ENCODE data around the gene PLD1.
A peak's percentile ranks its signal among the peaks of the same experiment; 100 is the strongest.
"Not testable (repeated sequence)": the region's sequence is repeated elsewhere in the genome, so short reads cannot be mapped to it uniquely, and the experiment has no call there.

PLD1 gene

DNA sequence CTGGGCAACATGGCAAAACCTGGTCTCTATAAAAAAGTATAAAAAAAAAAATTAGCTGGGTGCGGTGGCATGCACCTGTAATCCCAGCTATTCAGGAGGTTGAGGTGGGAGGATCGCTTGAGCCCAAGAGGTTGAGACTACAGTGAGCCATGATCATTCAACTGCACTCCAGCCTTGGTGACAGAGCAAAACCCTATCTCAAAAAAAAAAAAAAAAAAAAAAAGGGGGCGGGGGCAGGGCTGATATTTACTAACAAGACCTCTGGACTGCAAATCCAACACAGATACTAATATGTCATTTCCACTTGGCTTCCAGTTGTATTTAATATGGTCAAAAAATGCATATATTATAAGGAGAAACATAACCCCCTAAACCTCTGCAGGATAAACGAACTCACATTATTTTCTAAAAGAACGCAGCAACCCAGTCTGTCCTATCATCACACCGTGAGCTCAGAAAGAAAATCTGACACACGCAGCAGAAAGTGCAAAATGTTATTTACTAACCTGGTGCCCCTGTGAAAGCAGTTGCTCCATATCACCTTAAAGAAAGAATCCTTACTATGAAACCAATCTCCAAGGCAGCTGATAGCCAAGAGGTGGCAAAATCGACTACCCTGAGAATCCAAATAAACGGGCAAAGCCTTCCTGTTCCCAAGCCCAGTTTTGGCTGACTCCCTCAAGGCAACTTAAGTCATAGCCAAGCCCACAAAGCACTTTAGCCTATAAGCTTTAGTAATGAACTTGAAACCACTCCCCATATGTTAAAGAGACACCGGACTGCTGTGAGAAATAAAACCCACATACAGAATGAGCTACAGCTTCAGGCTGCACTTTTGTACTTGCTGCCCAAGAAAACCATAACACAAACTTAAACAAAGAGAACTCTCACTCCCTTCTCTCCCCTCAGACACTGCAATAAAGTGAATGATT, 39.3 kb downstream of the PLD1 start:
- peak; percentile 49 to 85 for DNase-seq

DNA sequence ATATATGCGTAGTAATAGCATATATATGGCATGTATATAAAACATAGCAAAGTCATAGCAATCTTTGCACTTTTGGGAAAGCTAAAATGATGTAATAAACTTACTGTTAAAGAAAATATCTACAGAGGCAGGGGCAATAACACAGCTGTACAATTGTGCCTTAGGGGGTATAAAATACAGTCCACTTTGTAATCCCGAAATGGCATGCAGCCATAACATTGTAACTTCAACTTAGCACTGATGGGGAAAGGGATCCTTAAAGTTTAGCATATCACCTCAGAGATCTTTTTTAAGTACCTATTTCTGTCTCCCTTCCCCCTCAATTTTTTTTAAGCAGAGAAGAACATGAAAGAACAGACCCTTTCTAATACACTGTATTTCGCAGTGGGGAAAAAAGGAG, 40.8 kb downstream of the PLD1 start:
- DNase-seq: peak in 1 of 2 experiments; percentile 44

DNA sequence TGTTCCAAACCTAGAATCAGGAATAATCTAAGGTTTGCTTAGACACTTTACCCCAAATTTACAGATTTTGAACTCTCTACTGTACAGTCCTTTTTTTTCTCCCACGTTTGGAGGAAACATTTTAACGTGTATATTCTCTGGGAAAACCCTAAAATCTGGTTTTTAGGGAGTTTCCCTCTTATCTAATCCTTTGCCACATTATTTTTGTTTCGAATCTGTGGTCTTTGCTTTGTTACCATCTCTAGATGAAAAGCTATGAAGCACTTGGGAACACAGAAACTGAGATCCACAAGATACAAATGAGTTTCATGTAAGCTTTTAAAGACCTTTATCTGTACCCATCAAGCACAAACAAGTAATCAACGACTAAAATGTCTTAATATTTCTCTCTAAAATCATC, 41.3 kb downstream of the PLD1 start:
- no peak for DNase-seq

DNA sequence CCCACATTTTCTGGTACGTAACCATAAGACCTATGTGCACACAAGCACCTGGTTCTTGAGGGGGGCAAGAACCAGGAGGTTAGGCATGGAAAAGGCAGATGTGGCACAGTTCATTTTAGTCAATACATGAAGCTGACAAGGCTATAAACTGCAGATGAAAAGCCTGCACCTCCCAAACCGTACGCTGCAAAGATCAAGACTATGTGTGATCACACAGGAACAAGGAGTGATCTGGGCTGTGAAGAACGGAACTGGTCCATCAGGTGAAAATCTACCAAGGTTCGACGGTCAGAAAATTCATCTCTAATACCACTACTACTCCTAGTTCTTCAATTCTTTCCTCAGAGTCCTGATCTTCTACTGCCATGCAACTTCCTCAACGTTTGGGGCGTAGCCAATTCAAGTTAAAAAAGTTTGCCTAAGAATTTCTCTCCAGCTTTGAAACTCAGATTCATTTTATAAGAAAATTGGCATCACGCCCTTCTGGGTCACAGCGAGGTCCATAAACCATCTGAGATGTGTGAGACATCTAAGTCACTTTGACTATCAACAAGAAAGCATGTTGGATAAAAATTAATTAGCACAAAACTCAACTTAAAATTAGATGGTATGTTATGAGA, 41.9 kb downstream of the PLD1 start:
- no peak for DNase-seq

DNA sequence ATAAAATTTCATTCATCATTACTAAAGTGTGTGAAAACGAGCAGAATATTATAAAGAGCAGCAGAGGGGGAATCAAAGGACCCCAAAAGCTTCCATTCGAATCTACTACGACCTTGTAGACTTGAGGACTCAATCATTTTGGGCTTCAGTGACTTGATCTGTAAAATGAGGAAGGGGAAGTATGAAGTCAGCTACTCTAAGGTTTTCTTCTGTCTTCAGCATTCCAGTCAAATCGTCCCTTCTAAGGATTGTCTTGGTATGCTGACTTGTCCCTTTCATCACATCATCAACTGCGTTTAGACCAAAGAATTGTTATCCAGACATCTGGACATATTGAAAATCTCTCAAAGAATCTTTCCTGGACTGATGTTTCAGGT, 44.8 kb downstream of the PLD1 start:
- no peak for DNase-seq

DNA sequence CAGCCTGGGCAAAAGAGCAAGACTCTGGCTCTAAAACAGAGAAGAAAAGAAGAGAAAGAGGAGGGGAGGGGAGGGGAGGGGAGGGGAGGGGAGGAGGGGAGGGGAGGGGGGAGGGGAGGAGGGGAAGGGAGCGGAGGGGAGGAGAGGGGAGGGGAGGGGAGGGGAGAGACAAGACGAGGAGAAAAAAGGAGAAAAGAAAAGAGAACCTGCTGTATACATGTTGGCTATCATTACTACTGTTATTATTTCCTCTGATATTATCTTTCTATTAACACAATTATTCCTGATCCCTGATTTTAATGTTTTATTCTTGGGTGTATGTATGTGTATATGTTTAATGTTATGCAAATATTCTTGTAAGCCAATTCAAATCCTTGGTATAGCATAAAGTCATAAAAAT, 46.9 kb downstream of the PLD1 start:
- no peak for DNase-seq

DNA sequence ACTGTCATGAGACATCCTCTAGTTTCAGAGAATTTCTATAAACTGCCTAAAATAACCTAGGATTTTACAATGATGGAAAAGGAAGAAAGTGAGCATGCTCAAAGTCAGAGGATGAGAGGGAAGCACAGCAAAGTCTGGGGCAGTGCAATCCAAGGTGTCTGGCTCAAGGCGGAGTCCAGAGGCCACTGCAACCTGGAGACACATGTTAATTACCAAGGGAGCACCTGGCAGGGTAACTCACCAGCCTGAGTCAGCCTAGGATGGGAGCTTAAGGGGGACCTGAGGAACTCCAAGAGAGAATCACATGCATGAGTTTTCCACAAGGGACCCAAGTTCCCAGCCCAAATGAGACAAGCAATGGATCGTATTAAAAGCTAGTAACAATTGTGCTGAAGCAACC, 49.8 kb downstream of the PLD1 start:
- no peak for DNase-seq

DNA sequence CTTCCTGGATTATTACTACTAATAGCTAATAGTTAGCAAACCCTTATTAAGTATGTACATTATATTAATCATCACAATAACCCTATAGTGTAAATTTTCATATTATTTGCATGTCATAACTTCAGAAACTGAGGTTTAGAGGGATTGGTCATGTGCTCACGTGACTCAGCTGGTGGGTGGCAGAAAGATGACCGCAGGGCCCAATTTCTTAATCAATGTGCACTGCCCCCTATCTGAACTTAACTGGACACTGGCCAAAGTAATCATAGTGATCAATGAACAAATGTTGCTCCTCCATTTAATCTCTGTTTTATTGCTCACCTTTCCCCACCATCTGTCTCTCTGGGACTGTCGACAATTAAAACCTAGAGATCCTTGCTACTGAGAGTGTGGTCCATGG, 52.2 kb downstream of the PLD1 start:
- DNase-seq: peak in 1 of 2 experiments; percentile 36

DNA sequence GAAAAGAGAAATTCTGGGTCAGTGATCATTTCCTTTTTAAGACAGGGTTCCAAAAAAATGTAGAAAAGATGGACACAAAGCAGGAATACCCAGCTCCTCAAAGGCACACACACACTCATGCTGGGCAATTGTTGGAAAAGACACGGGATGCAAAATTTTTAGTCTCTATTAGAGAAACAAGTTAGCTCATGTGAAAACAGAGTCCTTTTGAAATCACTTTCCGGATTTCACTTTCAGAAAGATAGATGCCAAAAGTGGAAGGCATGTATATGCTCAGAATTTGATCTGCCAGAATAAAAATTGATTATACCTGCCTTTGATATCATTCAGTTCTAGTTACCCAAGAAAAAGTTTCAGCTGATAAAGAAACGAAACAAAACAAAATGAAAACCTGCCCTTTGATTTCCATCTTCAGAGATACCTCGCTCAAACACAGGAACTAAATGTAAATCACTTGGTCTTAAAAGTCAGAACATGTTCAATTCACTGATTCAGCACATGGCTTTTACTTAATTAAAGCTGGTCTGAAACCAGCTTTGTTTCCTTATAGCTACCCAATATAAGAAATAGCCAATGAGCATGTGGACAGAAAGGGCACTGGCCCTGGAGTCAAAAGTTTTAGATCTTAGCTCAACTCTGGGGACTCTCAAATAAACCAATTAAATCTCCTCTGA, 52.8 kb downstream of the PLD1 start:
- no peak for DNase-seq

DNA sequence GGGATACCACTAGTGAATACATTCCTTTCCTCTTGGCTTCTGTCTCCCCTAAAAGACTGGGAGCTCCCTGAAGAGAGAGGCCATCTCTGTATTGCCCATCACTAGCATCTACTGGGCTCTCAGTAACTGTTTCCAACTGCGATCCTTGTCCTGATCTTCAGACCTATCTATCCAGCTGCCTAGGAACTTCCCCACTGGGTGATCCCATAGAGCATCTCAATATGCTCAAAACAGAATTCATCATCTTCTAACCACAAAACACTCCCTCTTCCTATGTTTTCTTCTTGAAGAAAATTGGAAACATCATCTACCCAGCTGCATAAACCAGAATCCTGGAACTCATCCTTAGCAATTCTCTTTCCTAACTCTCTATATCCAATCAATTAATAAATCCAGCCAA, 54.6 kb downstream of the PLD1 start:
- no peak for DNase-seq

DNA sequence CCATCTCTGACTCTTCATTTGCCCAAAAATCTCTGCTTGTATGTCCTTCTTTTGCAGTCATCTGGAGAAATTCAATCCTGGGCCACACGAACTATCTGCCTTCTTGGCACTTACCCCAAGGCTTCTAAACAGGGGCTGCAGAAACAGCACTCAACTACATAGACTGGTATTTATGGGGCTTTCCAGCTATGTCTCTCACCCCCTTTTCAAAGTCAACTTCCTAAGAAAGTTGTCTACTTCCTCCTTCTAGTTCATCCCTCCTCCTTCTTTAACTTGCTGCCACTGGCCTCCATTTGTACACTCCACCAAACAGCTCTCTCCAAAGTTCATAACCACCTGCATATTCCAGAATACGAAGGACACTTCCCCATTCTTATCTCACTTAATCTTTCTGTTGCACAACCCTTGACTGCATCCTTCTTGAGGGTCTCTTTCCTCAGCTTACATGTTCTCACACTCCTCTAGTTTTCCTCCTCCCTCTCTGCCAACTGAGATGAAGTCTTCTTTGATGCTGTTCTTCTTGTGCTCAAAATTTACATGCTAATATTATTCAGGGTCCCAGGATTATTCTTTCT, 55.2 kb downstream of the PLD1 start:
- DNase-seq: no peak

DNA sequence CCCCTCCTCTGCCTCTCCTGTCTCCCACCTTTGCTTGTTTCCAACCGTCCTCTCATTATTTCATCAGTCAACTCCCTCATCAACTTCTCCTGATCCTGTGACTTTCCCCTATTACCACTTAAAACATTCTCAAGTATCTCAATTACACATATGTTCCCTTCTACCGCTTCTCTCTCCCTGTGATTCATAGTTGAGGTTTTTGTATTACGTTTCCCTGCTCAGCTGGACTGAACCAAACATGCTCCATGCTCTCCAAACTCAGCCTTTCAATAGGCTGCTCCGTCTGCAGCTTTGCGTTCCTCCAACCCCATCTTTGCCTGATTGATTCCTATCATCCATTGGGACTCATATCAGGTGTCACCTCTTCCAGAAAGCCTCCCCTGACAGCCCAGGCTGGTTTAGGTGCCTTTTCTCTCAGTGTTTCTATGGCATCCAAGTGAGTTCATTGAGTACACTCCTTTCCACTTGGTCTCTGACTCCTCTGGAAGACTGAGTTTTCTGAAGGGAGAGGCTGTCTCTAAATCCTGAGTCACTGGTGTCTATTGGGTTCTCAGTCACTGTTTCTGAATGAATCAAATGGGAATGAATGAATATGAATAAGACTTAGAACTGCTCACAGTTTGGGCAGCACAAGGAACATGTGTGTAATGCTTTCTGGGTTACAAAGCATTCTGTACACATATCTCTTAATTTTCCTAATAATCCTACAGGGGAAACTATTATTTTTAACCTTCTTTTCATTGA, 56.4 kb downstream of the PLD1 start:
- DNase-seq: peak; percentile 60 to 75

DNA sequence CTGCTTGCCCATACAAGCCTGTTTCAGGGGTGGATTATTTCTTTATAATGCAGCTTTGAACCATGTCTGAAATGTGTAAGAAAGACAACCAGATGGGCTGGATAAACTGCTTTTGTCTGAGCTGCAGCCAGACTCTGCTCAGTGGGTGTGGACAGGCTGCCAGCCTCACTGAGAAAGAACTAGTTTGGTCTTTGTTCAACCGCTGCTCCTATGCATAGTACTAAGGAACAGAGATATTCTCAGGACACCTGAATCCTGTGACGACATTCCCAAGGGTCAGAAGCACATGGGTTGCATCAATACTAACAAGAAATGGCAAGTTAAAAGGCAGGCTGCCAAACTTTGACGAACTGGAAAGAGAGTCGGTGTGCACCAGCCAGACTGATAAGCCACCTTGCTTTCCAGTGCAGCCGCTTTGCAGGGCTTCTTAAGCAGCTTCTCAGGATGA, 57.2 kb downstream of the PLD1 start:
- DNase-seq: peak in 1 of 2 experiments; percentile 25

DNA sequence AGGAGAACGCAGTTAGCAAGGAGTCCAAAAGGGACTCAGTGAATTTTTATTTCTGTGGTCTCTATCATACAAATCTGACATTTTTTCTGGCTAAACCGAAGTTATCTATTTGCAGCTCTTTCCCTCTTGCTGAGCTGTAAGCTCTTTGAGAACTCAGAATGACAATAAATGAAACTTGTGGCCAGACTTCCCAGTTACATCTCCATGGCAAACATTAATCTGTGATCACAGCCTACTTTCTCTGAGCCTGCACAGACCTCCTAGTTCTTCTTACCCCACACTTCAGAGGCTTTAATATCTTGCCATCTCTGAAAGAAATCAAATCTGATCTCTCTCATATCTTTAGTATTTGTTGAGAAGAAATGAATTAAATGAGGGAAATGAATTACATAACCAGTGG, 58.0 kb downstream of the PLD1 start:
- no peak for DNase-seq

DNA sequence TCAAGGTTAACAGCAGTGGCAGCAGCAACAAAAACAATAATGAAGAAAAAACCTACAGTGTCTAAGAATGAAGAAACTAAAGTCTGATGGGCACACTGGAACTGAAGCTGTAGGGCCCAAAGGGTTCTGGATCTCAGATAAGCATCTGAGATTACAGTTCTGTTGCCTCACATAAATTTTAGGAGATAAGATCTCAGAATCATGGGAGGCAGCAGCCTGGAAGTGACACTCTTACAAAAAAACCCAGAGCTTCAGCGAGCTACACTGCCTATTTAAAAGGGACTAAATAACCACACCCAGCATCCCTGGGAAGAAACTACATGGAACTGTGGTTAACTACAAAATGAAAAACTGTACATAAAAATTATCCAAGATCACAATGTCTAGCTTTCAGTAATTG, 61.2 kb downstream of the PLD1 start:
- no peak for DNase-seq

DNA sequence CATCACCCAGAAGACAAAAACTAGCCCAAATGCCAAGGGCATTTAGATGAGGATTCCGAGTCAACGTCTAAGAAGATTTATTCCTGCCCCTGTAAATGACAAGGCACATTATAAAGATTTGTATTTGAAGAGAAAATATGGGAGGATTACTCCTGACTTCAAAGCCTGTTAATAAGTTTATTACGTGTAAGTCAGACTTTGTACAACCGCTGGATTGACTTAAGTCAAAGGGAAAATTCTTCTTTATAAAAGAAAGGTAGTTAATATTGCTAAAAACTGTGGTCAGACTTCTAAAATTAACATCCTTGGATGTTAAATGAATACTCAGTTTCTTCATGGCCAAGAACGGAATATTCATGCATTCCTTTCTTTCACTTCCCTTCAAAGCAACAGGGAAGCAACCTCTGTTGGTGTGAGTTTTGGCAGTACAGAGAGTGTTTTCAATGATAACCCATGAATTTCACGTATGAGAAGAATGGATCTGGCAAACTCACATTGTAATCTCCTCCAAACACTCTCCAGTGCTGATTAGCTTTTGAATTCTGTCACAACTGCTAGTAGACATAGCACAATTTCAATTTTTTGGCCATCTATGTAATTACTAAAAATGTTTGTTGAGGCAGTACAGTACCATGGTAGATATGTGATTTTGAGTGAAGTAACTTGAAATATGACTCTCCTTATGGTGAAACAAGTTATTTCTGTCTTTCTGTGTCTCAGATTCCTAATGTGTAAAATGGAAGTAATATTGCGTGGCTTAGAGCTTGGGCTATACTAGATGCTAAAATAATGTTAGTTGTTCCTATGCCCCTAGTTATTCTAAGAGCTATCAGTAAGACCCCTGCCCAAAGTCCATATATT, 62.0 kb downstream of the PLD1 start:
- DNase-seq: no peak

DNA sequence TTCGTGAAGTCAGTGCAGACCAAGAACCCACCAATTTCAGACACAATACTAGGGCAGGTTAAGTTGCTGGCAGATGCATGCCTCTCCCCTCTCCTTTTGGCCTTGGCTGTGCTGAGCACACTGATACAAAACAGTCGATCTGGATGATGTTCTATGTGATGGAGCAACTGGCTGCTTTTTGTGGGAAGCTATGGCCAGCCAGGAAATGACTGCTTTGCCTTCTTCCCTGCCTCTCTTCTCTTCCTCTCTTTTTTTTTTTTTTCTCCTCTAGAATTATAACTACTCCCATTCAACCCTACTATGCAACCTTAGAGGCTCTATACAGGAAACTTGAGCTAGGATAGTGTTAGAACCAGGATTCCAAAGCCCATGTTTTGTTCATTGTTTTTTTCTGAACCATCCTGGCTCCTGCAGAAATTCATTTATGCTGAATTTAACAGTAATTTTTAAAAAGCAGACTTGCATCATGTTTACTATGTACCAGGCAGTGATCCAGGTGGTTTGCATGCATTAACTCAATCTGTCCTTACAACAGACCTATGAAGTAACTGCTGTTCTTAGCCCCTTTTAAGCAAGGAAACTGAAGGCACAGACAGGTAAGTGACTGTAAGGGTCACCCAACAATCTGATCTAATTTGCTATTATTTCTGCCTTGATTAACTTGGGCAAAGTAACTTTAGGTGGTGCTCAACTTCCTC, 62.9 kb downstream of the PLD1 start:
- DNase-seq: no peak

DNA sequence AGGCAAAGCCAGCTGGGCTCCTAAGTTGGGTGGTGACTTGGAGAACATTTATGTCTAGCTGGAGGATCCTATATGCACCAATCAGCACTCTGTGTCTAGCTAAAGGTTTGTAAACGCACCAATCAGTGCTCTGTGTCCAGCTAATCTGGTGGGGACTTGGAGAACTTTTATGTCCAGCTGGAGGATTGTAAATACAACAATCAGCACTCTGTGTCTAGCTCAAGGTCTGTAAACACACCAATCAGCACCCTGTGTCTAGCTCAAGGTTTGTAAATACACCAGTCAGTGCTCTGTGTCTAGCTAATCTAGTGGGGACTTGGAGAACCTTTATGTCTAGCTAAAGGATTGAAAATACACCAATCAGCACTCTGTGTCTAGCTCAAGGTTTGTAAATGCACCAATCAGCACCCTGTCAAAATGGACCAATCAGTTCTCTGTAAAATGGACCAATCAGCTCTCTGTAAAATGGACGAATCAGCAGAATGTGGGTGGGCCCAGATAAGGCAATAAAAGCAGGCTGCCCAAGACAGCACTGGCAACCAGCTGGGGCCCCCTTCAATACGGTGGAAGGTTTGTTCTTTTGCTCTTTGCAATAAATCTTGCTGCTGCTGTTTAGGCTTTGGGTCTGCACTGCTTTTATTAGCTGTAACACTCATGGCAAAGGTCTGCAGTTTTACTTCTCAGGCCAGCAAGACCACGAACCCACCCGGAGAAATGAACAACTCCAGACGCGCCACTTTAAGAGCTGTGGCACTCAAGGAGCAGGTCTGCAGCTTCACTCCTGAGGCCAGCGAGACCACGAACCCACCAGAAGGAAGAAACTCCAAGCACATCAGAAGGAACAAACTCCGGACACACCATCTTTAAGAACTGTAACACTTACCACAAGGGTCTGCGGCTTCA, 63.7 kb downstream of the PLD1 start:
- DNase-seq: not testable (repeated sequence)

DNA sequence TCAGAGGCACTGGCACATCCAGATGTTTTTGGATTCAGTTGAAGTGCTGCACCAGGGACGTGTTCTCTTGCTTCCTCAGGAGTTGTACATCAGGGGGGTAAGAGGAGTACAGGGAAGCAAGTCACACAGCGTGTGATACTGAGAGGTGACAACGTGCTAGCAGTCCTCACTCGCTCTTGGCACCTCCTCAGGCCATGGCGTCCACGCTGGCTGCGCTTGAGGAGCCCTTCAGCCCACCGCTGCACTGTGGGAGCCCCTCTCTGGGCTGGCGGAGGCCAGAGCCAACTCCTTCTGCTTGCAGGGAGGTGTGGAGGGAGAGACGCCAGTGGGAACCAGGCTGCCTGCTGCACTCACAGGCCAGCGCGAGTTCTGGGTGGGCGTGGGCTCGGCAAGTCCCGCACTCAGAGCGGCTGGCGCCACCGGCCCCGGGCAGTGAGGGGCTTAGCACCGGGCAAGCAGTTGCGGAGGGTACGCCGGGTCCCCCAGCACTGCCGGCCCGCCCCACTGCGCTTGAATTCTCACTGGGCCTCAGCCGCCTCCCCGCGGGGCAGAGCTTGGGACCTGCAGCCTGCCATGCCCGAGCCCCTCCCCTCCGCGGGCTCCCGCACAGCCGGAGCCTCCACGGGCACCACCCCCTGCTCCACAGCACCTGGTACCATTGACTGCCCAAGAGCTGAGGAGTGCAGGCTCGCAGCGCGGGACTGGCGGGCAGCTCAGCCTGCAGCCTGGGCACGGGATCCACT, 64.5 kb downstream of the PLD1 start:
- no peak for DNase-seq
